GM23248 (cell line): ENCODE measurements around the gene PWWP2A. TPM values are rescaled to one million over a fixed set of nuclear protein-coding genes. Genes with fewer than 3 reads are reported as not detected.

Experiments used
- DNase-seq: peaks from one replicate; pipeline ENCODE4 v3.0.0-alpha.2; 2015
- H2AFZ ChIP-seq: fragments of 200-600 bp; sonication (generic); 2 replicates; pipeline ENCODE4 v1.6.1; 2016; ENCODE audit warnings: antibody characterized with exemption
- H3F3A ChIP-seq: fragments of 200-600 bp; sonication (generic); 2 replicates; pipeline ENCODE4 v1.6.1; 2016; ENCODE audit warnings: mild to moderate bottlenecking, antibody characterized with exemption, mixed run types; ENCODE audit not compliant: insufficient read depth
- H3K27ac ChIP-seq: fragments of 200-600 bp; sonication (generic); 2 replicates; pipeline ENCODE4 v1.5.1; 2016; ENCODE audit warnings: mild to moderate bottlenecking
- H3K27me3 ChIP-seq: fragments of 200-600 bp; sonication (generic); replicated peaks from 2 replicates; pipeline ENCODE4 v1.6.1; 2016; ENCODE audit warnings: mild to moderate bottlenecking; ENCODE audit not compliant: insufficient read depth
- H3K36me3 ChIP-seq: fragments of 200-600 bp; sonication (generic); 2 replicates; pipeline ENCODE4 v1.6.1; 2016; ENCODE audit warnings: low read depth, mild to moderate bottlenecking
- H3K4me1 ChIP-seq: fragments of 200-600 bp; sonication (generic); 2 replicates; pipeline ENCODE4 v1.6.1; 2016; ENCODE audit warnings: mild to moderate bottlenecking; ENCODE audit not compliant: insufficient read depth
- H3K4me2 ChIP-seq: fragments of 200-600 bp; sonication (generic); one replicate; pipeline ENCODE4 v1.6.1; 2016; ENCODE audit warnings: mild to moderate bottlenecking; ENCODE audit not compliant: unreplicated experiment
- H3K4me3 ChIP-seq: fragments of 200-600 bp; sonication (generic); 2 replicates; pipeline ENCODE4 v1.5.1; 2016; ENCODE audit warnings: mild to moderate bottlenecking
- H3K79me2 ChIP-seq: fragments of 200-600 bp; sonication (generic); 2 replicates; pipeline ENCODE4 v1.6.1; 2016; ENCODE audit warnings: mild to moderate bottlenecking; ENCODE audit not compliant: insufficient read depth
- H3K9ac ChIP-seq: fragments of 200-600 bp; sonication (generic); 2 replicates; pipeline ENCODE4 v1.6.1; 2016; ENCODE audit warnings: mild to moderate bottlenecking
- H3K9me2 ChIP-seq: fragments of 200-600 bp; sonication (generic); 2 replicates; pipeline ENCODE4 v1.6.1; 2016; ENCODE audit warnings: mixed run types, mild to moderate bottlenecking, moderate library complexity; ENCODE audit not compliant: insufficient read depth
- H3K9me3 ChIP-seq: fragments of 200-600 bp; sonication (generic); one replicate; pipeline ENCODE4 v1.6.1; 2017; ENCODE audit warnings: low read depth
- H4K20me1 ChIP-seq: fragments of 200-600 bp; sonication (generic); 2 replicates; pipeline ENCODE4 v1.6.0; 2016; ENCODE audit not compliant: insufficient read depth
- EZH2 ChIP-seq: fragments of 200-600 bp; sonication (generic); IDR thresholded peaks from 2 replicates; pipeline ENCODE4 v1.6.1; 2018; ENCODE audit warnings: antibody characterized with exemption, mild to moderate bottlenecking; ENCODE audit not compliant: insufficient read depth, poor library complexity, severe bottlenecking
- EZH2phosphoT487 ChIP-seq: fragments of 200-600 bp; sonication (generic); IDR thresholded peaks from 2 replicates; pipeline ENCODE4 v1.6.1; 2018; ENCODE audit warnings: antibody characterized with exemption, moderate library complexity, mild to moderate bottlenecking, low read depth; ENCODE audit not compliant: insufficient read depth
- WGBS, 2 experiments: methylation state at CpG; one replicate each; pipeline ENCODE4 v1.1.6; 2015 to 2017; ENCODE audit warnings: low lambda C conversion rate in 2 of 2, low coverage in 1 of 2; ENCODE audit errors: missing lambda C conversion rate in 2 of 2; 5-methylcytosine and 5-hydroxymethylcytosine counted together
- in situ Hi-C: fragments of 300-500 bp; cut with MboI; formaldehyde crosslinking; loops from 2 replicates; pipeline ENCODE4 v1.15.0; 2020
- polyA plus RNA-seq: library from polyadenylated mRNA; unstranded; fragments of >200 nt; fragmentation: Nextera tagmentation; extraction: Ambion mirVana; gene quantifications from 2 replicates; pipeline ENCODE4 v1.2.1, GENCODE V29; 2016
- total RNA-seq: library from RNA; depleted of rRNA; stranded (reverse); fragments of >200 nt; shearing (Covaris generic); gene quantifications from 2 replicates; pipeline ENCODE4 v1.2.3, GENCODE V29; 2014

Gene PWWP2A
- total and polyA plus RNA-seq, 2 experiments from 2014 or later: 7.8 to 13.2 TPM

DNA sequence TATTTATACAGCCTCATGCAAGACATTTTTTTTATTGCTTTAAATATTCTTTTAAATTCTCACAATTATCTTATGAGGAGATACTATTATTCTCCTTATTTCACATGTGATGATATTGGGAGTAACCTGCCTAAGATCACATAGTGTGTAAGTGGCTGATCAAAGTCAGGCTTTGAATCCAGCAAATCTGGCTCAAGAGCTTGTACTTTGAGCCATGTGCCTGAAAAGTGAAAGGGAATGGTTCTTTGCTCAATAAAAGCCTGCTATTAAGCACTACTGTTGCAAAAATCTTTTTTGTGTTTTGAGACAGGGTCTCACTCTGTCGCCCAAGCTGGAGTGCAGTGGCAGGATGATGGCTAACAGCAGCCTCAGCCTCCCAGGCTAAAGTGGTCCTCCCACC, 35.1 kb downstream of the PWWP2A start:
- in situ Hi-C loops: no loop called here
- H3K27ac ChIP-seq: no peak overlapping the region
- no peak overlapping the region for H3K4me3 ChIP-seq
- peaks cover 17% of the 10 kb centered on the region for H3K4me1 ChIP-seq
- peaks cover 5% of the 10 kb centered on the region; the same call in 1 of the 2 replicates for H4K20me1 ChIP-seq
- H3K4me2 ChIP-seq: peak overlapping the region; percentile 82
- peaks cover 37% of the 10 kb centered on the region for H3F3A ChIP-seq
- H3K9ac ChIP-seq: no peak overlapping the region
- 92 to 94% methylated on average over 1 of the region's 1 CpG for WGBS, 2 experiments
- TF ChIP-seq EZH2phosphoT487 (no peak), EZH2 (no peak)
- no peaks in the 10 kb centered on the region for H3K36me3 ChIP-seq
- no peak overlapping the region for H2AFZ ChIP-seq
- no peaks in the 10 kb centered on the region for H3K79me2 ChIP-seq
- no peaks in the 10 kb centered on the region for H3K27me3 ChIP-seq
- H3K9me2 ChIP-seq: no peaks in the 10 kb centered on the region
- DNase-seq: no peak
- no peaks in the 10 kb centered on the region for H3K9me3 ChIP-seq

GRCh38 chr5:160083501-160083900, 35.7 kb downstream of the PWWP2A start:
- H3K4me3 ChIP-seq: peak overlapping the region; percentile 53
- 0 to 2% methylated on average over 3 of the region's 3 CpGs for WGBS, 2 experiments
- H3K27me3 ChIP-seq: no peaks in the 10 kb centered on the region
- H3K36me3 ChIP-seq: no peaks in the 10 kb centered on the region
- DNase-seq: peak; percentile 79
- no peak for TF ChIP-seq EZH2
- no peak for TF ChIP-seq EZH2phosphoT487
- peaks cover 5% of the 10 kb centered on the region; the same call in 1 of the 2 replicates for H4K20me1 ChIP-seq
- no peaks in the 10 kb centered on the region for H3K9me2 ChIP-seq
- peak overlapping the region; percentile 82 for H3K4me2 ChIP-seq
- no peak overlapping the region for H2AFZ ChIP-seq
- H3K9ac ChIP-seq: no peak overlapping the region
- in situ Hi-C loops: no loop called here
- no peaks in the 10 kb centered on the region for H3K9me3 ChIP-seq
- H3K79me2 ChIP-seq: no peaks in the 10 kb centered on the region
- H3K4me1 ChIP-seq: peaks cover 17% of the 10 kb centered on the region
- H3K27ac ChIP-seq: peak overlapping the region; percentile 49
- peaks cover 37% of the 10 kb centered on the region for H3F3A ChIP-seq

DNA sequence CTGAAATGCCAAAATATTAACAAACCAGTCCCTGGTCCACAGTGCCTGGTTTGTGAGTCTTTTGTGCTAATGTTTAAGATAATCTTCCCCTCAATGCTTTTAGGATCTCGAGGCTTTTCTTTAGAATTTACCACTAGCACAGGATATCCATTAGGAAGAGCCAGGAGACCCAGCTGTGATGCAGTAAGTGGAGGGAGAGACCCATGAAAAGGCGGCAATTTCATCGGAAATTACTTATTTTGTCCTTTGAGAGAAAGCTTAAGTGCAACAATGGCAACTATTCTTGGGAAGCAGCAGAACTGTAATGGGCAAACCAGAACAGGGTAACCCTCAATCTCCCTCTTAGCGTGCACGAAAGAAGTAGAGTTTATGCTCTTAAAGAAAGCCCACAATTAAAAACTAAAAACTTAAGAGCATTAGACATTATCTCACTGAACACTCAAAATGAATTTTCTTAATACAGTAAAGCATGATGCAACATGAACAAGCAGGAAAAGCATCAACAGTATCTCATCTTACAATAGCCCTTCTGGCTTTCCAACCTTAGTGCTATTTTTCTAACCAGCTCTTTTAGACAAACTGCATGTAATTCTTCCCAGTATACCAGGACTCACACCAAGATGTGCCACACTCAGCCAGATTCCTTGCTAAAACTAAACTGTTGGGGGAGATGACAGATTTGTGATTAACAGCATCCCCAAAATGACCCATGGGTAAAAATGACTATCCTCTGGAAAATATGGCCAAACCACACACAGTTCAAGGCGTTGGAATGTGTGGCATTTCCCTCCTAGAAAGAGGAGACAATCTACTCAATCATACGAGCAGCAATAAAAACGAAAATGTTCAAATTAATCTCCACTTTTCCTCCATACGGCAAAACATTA, 36.4 kb downstream of the PWWP2A start:
- H3K4me1 ChIP-seq: peaks cover 17% of the 10 kb centered on the region
- in situ Hi-C loops: no loop called here
- H3K79me2 ChIP-seq: no peaks in the 10 kb centered on the region
- TF ChIP-seq EZH2 (no peak), EZH2phosphoT487 (peak; percentile 99)
- peaks cover 37% of the 10 kb centered on the region for H3F3A ChIP-seq
- H3K27ac ChIP-seq: peak overlapping the region; percentile 49
- no peaks in the 10 kb centered on the region for H3K9me3 ChIP-seq
- peak; percentile 88 for DNase-seq
- 54 to 55% methylated on average over 9 of the region's 9 CpGs for WGBS, 2 experiments
- H3K4me2 ChIP-seq: peak overlapping the region; percentile 82
- no peaks in the 10 kb centered on the region for H3K36me3 ChIP-seq
- H3K9ac ChIP-seq: peak overlapping the region; percentile 18; the same call in 1 of the 2 replicates
- peaks cover 5% of the 10 kb centered on the region; the same call in 1 of the 2 replicates for H4K20me1 ChIP-seq
- no peaks in the 10 kb centered on the region for H3K27me3 ChIP-seq
- H2AFZ ChIP-seq: no peak overlapping the region
- peak overlapping the region; percentile 53 for H3K4me3 ChIP-seq
- no peaks in the 10 kb centered on the region for H3K9me2 ChIP-seq

DNA sequence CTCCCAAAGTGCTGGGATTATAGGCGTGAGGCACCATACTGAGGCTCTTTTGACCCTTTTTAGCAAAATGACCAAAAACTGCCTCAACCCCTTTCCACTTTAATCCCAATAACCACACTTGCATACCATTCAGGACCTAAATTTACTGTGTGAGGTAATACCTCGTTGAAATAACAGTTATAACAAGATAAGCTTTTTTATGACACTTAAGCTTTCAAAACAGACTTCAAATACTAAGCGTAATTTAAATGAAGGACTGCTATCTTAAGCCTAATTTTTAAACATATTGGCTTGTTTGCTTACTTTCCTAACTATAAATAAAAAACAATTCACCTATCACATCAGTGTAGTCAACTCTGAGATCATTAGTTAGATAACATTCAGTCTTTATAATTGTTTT, 37.8 kb downstream of the PWWP2A start:
- H2AFZ ChIP-seq: no peak overlapping the region
- in situ Hi-C loops: no loop called here
- H3K4me2 ChIP-seq: no peak overlapping the region
- H3K9me3 ChIP-seq: no peaks in the 10 kb centered on the region
- no peaks in the 10 kb centered on the region for H3K79me2 ChIP-seq
- H3F3A ChIP-seq: peaks cover 37% of the 10 kb centered on the region
- H3K4me1 ChIP-seq: peaks cover 17% of the 10 kb centered on the region
- no peaks in the 10 kb centered on the region for H3K36me3 ChIP-seq
- H3K9ac ChIP-seq: no peak overlapping the region
- no peaks in the 10 kb centered on the region for H3K9me2 ChIP-seq
- no peak for TF ChIP-seq EZH2
- no peak for TF ChIP-seq EZH2phosphoT487
- 86 to 88% methylated on average over 3 of the region's 3 CpGs for WGBS, 2 experiments
- no peak overlapping the region for H3K27ac ChIP-seq
- DNase-seq: no peak
- no peaks in the 10 kb centered on the region for H3K27me3 ChIP-seq
- H3K4me3 ChIP-seq: no peak overlapping the region
- H4K20me1 ChIP-seq: peaks cover 5% of the 10 kb centered on the region; the same call in 1 of the 2 replicates
